GM23338 (cell line): ENCODE data around the gene REC8. TPM values are rescaled to one million over a fixed set of nuclear protein-coding genes. Genes with fewer than 3 reads are reported as not detected.

Experiments
- ATAC-seq: fragments of 200-7000 bp; cut with Tn5 transposase; 3 replicates; pipeline ENCODE4 v1.9.1; 2020
- DNase-seq: peaks from one replicate; pipeline ENCODE4 v3.0.0-alpha.2; 2015; ENCODE audit warnings: low spot score
- H2AFZ ChIP-seq: fragments of 200-600 bp; sonication (generic); 2 replicates; pipeline ENCODE4 v1.8.0; 2016; ENCODE audit warnings: antibody characterized with exemption, mild to moderate bottlenecking, moderate library complexity
- H3F3A ChIP-seq: fragments of 200-600 bp; sonication (generic); replicated peaks from 2 replicates; pipeline ENCODE4 v1.8.0; 2017; ENCODE audit warnings: antibody characterized with exemption, mixed run types, low read depth
- H3K27ac ChIP-seq: fragments of 200-600 bp; sonication (generic); 2 replicates; pipeline ENCODE4 v1.6.1; 2016; ENCODE audit warnings: low read depth
- H3K27me3 ChIP-seq: fragments of 200-600 bp; sonication (generic); 2 replicates; pipeline ENCODE4 v1.8.0; 2016; ENCODE audit warnings: mild to moderate bottlenecking, mixed run types, moderate library complexity; ENCODE audit not compliant: insufficient read depth
- H3K36me3 ChIP-seq: fragments of 200-600 bp; sonication (generic); 2 replicates; pipeline ENCODE4 v1.8.0; 2016; ENCODE audit warnings: mild to moderate bottlenecking; ENCODE audit not compliant: insufficient read depth
- H3K4me1 ChIP-seq: fragments of 200-600 bp; sonication (generic); 2 replicates; pipeline ENCODE4 v1.8.0; 2016; ENCODE audit warnings: mild to moderate bottlenecking, moderate library complexity; ENCODE audit not compliant: insufficient read depth
- H3K4me2 ChIP-seq: fragments of 200-600 bp; sonication (generic); 2 replicates; pipeline ENCODE4 v1.7.1; 2017; ENCODE audit warnings: mixed run types
- H3K4me3 ChIP-seq: fragments of 200-600 bp; sonication (generic); 2 replicates; pipeline ENCODE4 v1.6.1; 2016; ENCODE audit warnings: mixed run types
- H3K79me2 ChIP-seq: fragments of 200-600 bp; sonication (generic); replicated peaks from 2 replicates; pipeline ENCODE4 v1.8.0; 2017; ENCODE audit warnings: mild to moderate bottlenecking; ENCODE audit not compliant: insufficient read depth
- H3K9me2 ChIP-seq: fragments of 200-600 bp; sonication (generic); 2 replicates; pipeline ENCODE4 v1.8.0; 2017; ENCODE audit not compliant: insufficient read depth
- H4K20me1 ChIP-seq: fragments of 200-600 bp; sonication (generic); replicated peaks from 2 replicates; pipeline ENCODE4 v1.8.0; 2017; ENCODE audit warnings: mild to moderate bottlenecking; ENCODE audit not compliant: insufficient read depth
- H3K27ac Mint-ChIP-seq: 2 replicates; pipeline ENCODE4 v1.8.0; 2020; ENCODE audit warnings: inconsistent platforms, mild to moderate bottlenecking, moderate library complexity, mixed read lengths
- H3K27me3 Mint-ChIP-seq: 3 replicates; pipeline ENCODE4 v1.8.0; 2022; ENCODE audit warnings: low read depth, mild to moderate bottlenecking, moderate library complexity, mixed read lengths, inconsistent platforms; ENCODE audit not compliant: insufficient read depth, poor library complexity
- H3K36me3 Mint-ChIP-seq: 3 replicates; pipeline ENCODE4 v1.8.0; 2021; ENCODE audit warnings: low read depth, mild to moderate bottlenecking, inconsistent platforms, moderate library complexity, mixed read lengths
- H3K4me1 Mint-ChIP-seq: 3 replicates; pipeline ENCODE4 v1.8.0; 2020; ENCODE audit warnings: mild to moderate bottlenecking, inconsistent platforms, mixed read lengths
- H3K4me3 Mint-ChIP-seq: 3 replicates; pipeline ENCODE4 v1.8.0; 2021; ENCODE audit warnings: moderate library complexity, mild to moderate bottlenecking, inconsistent platforms, mixed read lengths
- H3K9me3 Mint-ChIP-seq: 3 replicates; pipeline ENCODE4 v1.8.0; 2020; ENCODE audit warnings: moderate library complexity, mild to moderate bottlenecking, inconsistent platforms, mixed read lengths
- ETS1 ChIP-seq: IDR thresholded peaks from 2 replicates; pipeline ENCODE4 v1.6.1; 2016; ENCODE audit warnings: antibody characterized with exemption
- JUNB ChIP-seq: IDR thresholded peaks from one replicate; pipeline ENCODE4 v1.6.1; 2016; ENCODE audit warnings: antibody characterized with exemption; ENCODE audit not compliant: unreplicated experiment
- NANOG ChIP-seq: IDR thresholded peaks from 2 replicates; pipeline ENCODE4 v1.6.1; 2016; ENCODE audit warnings: antibody characterized with exemption, borderline replicate concordance
- POLR2AphosphoS5 ChIP-seq: IDR thresholded peaks from 2 replicates; pipeline ENCODE4 v1.6.1; 2016; ENCODE audit warnings: antibody characterized with exemption, low read depth
- STAT1 ChIP-seq: IDR thresholded peaks from one replicate; pipeline ENCODE4 v1.6.1; 2016; ENCODE audit warnings: antibody characterized with exemption; ENCODE audit not compliant: unreplicated experiment
- polyA plus RNA-seq: library from polyadenylated mRNA; unstranded; fragments of >200 nt; fragmentation: Nextera tagmentation; extraction: Ambion mirVana; gene quantifications from 2 replicates; pipeline ENCODE4 v1.2.1, GENCODE V29; 2016
- total RNA-seq: library from RNA; depleted of rRNA; stranded (reverse); fragments of >200 nt; shearing (Covaris generic); gene quantifications from 2 replicates; pipeline ENCODE4 v1.2.3, GENCODE V29; 2014

REC8 gene
- total and polyA plus RNA-seq, 2 experiments from 2014 or later = 25.7 to 36.8 TPM

- Histone ChIP-seq H3F3A (peaks cover 7% of the 10 kb centered on the region; the same call in 1 of the 2 replicates), H3K79me2 (no peaks in the 10 kb centered on the region), H3K27ac (no peak overlapping the region), H3K9me2 (no peaks in the 10 kb centered on the region), H2AFZ (no peak overlapping the region), H4K20me1 (no peaks in the 10 kb centered on the region; the same call in 1 of the 2 replicates), H3K36me3 (no peaks in the 10 kb centered on the region), H3K4me1 (0 out of 2 replicates have a peak, but pooled peaks cover 4% of the 10 kb centered on the region), H3K4me2 (no peak overlapping the region), H3K27me3 (no peaks in the 10 kb centered on the region), H3K4me3 (no peak overlapping the region)
- Mint-ChIP-seq H3K4me1 (peaks cover 9% of the 10 kb centered on the region), H3K36me3 (peaks cover 13% of the 10 kb centered on the region), H3K27me3 (peaks cover 5% of the 10 kb centered on the region), H3K27ac (no peak overlapping the region), H3K4me3 (no peak overlapping the region), H3K9me3 (no peaks in the 10 kb centered on the region)
- TF ChIP-seq ETS1 (no peak), NANOG (no peak)
- ATAC-seq = no peak
- no peak for DNase-seq
Observed at GRCh38 chr14:24127673-24128072, 44.2 kb upstream of the REC8 start.

- no peak overlapping the region for H3K27ac ChIP-seq
- no peak for TF ChIP-seq STAT1
- no peaks in the 10 kb centered on the region; the same call in 2 of the 3 replicates for H3K36me3 Mint-ChIP-seq
- no peak for ATAC-seq
- H3K9me2 ChIP-seq = no peaks in the 10 kb centered on the region
- no peaks in the 10 kb centered on the region for H3K36me3 ChIP-seq
- no peak overlapping the region for H3K4me3 ChIP-seq
- H2AFZ ChIP-seq = no peak overlapping the region
- H3K27me3 ChIP-seq = no peaks in the 10 kb centered on the region
- peaks cover 5% of the 10 kb centered on the region for H3K27me3 Mint-ChIP-seq
- H3K4me3 Mint-ChIP-seq = no peak overlapping the region
- peaks cover 11% of the 10 kb centered on the region for H3K4me1 Mint-ChIP-seq
- H3K27ac Mint-ChIP-seq = no peak overlapping the region
- H3F3A ChIP-seq = peaks cover 7% of the 10 kb centered on the region; the same call in 1 of the 2 replicates
- no peak for DNase-seq
- no peaks in the 10 kb centered on the region for H3K9me3 Mint-ChIP-seq
- no peak overlapping the region for H3K4me2 ChIP-seq
- no peaks in the 10 kb centered on the region for H3K79me2 ChIP-seq
- 0 out of 2 replicates have a peak, but pooled peaks cover 4% of the 10 kb centered on the region for H3K4me1 ChIP-seq
- H4K20me1 ChIP-seq = no peaks in the 10 kb centered on the region; the same call in 1 of the 2 replicates
Observed at GRCh38 chr14:24129410-24129998, 42.4 kb upstream of the REC8 start.

GRCh38 chr14:24130380-24130716 is 41.5 kb upstream of the REC8 start, which contains the start of gene FITM1:
Gene FITM1 (plus strand): TSS chr14:24130659. CDS start chr14:24131564, 905 bp downstream.
- H3K36me3 Mint-ChIP-seq = no peaks in the 10 kb centered on the region; the same call in 2 of the 3 replicates
- Histone ChIP-seq H3K27ac (no peak within 1 kb of the TSS), H3K4me1 (peaks cover 8% of the 10 kb centered on the region; the same call in 1 of the 2 replicates), H3K36me3 (no peaks in the 10 kb centered on the region), H3K79me2 (no peaks in the 10 kb centered on the region), H4K20me1 (no peaks in the 10 kb centered on the region), H3K27me3 (no peaks in the 10 kb centered on the region), H3K4me3 (no peak within 1 kb of the TSS), H2AFZ (no peak within 1 kb of the TSS), H3K4me2 (no peak within 1 kb of the TSS), H3F3A (peaks cover 12% of the 10 kb centered on the region), H3K9me2 (no peaks in the 10 kb centered on the region)
- H3K27me3 Mint-ChIP-seq = peaks cover 5% of the 10 kb centered on the region
- no peak within 1 kb of the TSS; the same call in 2 of the 3 replicates for H3K4me3 Mint-ChIP-seq
- H3K4me1 Mint-ChIP-seq = peaks cover 15% of the 10 kb centered on the region
- H3K9me3 Mint-ChIP-seq = no peaks in the 10 kb centered on the region
- DNase-seq = no peak
- ATAC-seq = no peak
- H3K27ac Mint-ChIP-seq = no peak within 1 kb of the TSS
- no peak for TF ChIP-seq JUNB
- TF ChIP-seq POLR2AphosphoS5 = no peak
